ENCODE results near the gene DGKH. TPM values are rescaled to one million over a fixed set of nuclear protein-coding genes. Genes with fewer than 3 reads are reported as not detected.

The DGKH gene
- total and polyA plus RNA-seq, 10 of the 15 experiments (the other 5 are each of a cell fraction or from before 2014, with no cell fraction given), result 1.3 to 15.2 (median 7.3) TPM

- TF ChIP-seq ZBED1 (IDR thresholded peaks at IDR 0.05; ENCODE audit: borderline replicate concordance), result no peak
- no peak for TF ChIP-seq POLR2AphosphoS2 (IDR thresholded peaks at IDR 0.05; ENCODE audit: low read depth, low read length)
- no peak for TF ChIP-seq NR2C2 (IDR thresholded peaks at IDR 0.05; ENCODE audit: borderline replicate concordance, control insufficient read depth, insufficient read length, low read depth)
- TF ChIP-seq NKRF (conservative IDR thresholded peaks at IDR 0.05), result peak; percentile 65
- TF ChIP-seq YY1 (IDR thresholded peaks at IDR 0.05; ENCODE audit: low read depth, low read length), result peak; percentile 66
- TF ChIP-seq NFXL1 (IDR thresholded peaks at IDR 0.05; ENCODE audit: borderline replicate concordance), result no peak; the same call in 1 of the 2 replicates
- TF ChIP-seq ZNF687 (IDR thresholded peaks at IDR 0.05), result no peak
- no peak for TF ChIP-seq RB1 (IDR thresholded peaks at IDR 0.05; ENCODE audit: borderline replicate concordance)
- peak; percentile 69; the same call in 1 of the 2 replicates for TF ChIP-seq SMARCA5 (IDR thresholded peaks at IDR 0.05)
- TF ChIP-seq RBBP5 (conservative IDR thresholded peaks at IDR 0.05), result no peak
- no peak for TF ChIP-seq NR2C1 (IDR thresholded peaks at IDR 0.05)
- TF ChIP-seq KLF5 (IDR thresholded peaks at IDR 0.05; ENCODE audit: partially characterized antibody), result no peak
- TF ChIP-seq SMAD5 (IDR thresholded peaks at IDR 0.05; ENCODE audit: low read depth), result 0 out of 2 replicates have a peak, but pooled peaks have one; percentile 61
- TF ChIP-seq USF1 (IDR thresholded peaks at IDR 0.05; ENCODE audit: borderline replicate concordance, extremely low read length, insufficient read depth, low read depth, low read length), result no peak
- no peak for TF ChIP-seq CEBPB (IDR thresholded peaks at IDR 0.05; ENCODE audit: borderline replicate concordance in 1 of 2, low read depth in 2 of 2, low read length in 2 of 2)
- TF ChIP-seq MTA3 (IDR thresholded peaks at IDR 0.05; ENCODE audit: borderline replicate concordance, low read length), result no peak
- no peak for TF ChIP-seq REST (IDR thresholded peaks at IDR 0.05; ENCODE audit: low read depth, low read length)
- TF ChIP-seq JUND (IDR thresholded peaks at IDR 0.05; ENCODE audit: low read depth, low read length), result no peak
- peak; percentile 27 for TF ChIP-seq IKZF1 (conservative IDR thresholded peaks at IDR 0.05)
Measured at GRCh38 chr13:42272115-42272803, 223.8 kb downstream of the DGKH start, which contains the start of gene AKAP11 (continued).
